Skeletal muscle tissue (tissue), 4 donors: ENCODE data around the gene B3GNT5. TPM values are rescaled to one million over a fixed set of nuclear protein-coding genes. Genes with fewer than 3 reads are reported as not detected.

ENCODE experiments used
- H3K27ac ChIP-seq: one replicate; pipeline ENCODE4 v1.7.0; 2013; ENCODE audit warnings: mild to moderate bottlenecking, low read depth, low read length, inconsistent platforms
- H3K27me3 ChIP-seq, 3 donors: one replicate each; pipeline ENCODE4 v1.7.0; 2013; ENCODE audit warnings: low read length in 3 of 3; ENCODE audit not compliant: control insufficient read depth in 3 of 3, insufficient read depth in 3 of 3
- H3K36me3 ChIP-seq, 3 donors: one replicate each; pipeline ENCODE4 v1.7.0; 2013; ENCODE audit warnings: low read length in 3 of 3; ENCODE audit not compliant: control insufficient read depth in 3 of 3, insufficient read depth in 3 of 3
- H3K4me1 ChIP-seq, 3 donors: one replicate each; pipeline ENCODE4 v1.7.0; 2013; ENCODE audit warnings: low read length in 3 of 3, mild to moderate bottlenecking in 3 of 3; ENCODE audit not compliant: control insufficient read depth in 3 of 3, insufficient read depth in 3 of 3
- H3K4me3 ChIP-seq, 3 donors: one replicate each; pipeline ENCODE4 v1.7.0; 2013; ENCODE audit warnings: low read length in 3 of 3
- H3K9ac ChIP-seq, 3 donors: one replicate each; pipeline ENCODE4 v1.7.0; 2013; ENCODE audit warnings: low read length in 3 of 3, mild to moderate bottlenecking in 3 of 3, moderate library complexity in 2 of 3, low read depth in 1 of 3
- H3K9me3 ChIP-seq, 3 donors: one replicate each; pipeline ENCODE4 v1.7.0; 2013; ENCODE audit warnings: low read length in 3 of 3; ENCODE audit not compliant: control insufficient read depth in 3 of 3
- total RNA-seq: library from RNA; depleted of rRNA; stranded (reverse); fragments of >200 nt; gene quantifications from one replicate; pipeline ENCODE4 v1.2.3, GENCODE V29; 2014
- donor health status: Osteomylitis.

Gene B3GNT5
- total RNA-seq, 1 donor from 2014 or later: 4.2 TPM

DNA sequence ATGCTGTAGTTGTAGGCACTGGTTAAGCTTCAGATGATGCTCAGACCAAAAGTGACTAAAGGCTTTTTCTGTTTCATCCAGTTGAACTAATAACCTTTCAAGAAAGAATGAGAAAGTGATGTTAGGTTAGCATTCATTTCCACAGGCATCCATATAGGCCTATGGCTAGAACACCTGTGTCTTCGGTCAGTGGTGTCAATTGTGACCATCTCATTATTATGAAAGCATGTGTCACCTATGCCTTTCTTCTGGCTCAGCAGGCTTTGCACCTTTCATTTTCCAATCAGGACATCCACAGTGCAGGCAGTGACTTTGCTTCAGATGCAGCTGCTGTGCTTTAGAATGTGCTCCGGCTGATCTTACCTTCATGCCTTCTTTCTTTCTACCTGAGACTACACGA is 57.9 kb downstream of the B3GNT5 start:
- Histone ChIP-seq H3K9me3 (no peaks in the 10 kb centered on the region), H3K4me3 (no peak overlapping the region), H3K36me3 (no peaks in the 10 kb centered on the region), H3K27ac (no peak overlapping the region), H3K27me3 (no peaks in the 10 kb centered on the region), H3K4me1 (peaks cover 19 to 26% (median 24%) of the 10 kb centered on the region in 3 donors), H3K9ac (no peak overlapping the region)

DNA sequence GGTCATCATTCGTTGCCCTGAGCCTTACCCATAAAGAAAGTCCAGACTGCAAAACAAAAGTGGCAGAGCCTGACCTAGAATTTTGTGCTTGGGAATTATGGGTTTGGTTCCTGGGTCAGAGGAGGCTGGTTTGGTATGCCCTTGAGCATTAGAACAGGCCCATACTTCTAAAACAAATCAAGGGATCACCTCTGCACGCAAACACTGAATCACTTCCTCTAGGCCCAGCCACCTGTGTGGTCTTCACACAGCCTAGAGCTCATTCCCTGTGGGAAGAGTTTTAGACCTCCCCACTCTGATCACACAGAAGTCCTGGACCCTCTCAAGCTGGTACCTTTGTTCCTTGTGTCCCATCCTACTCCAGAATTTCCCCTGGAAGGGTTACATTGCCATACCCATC is 59.4 kb downstream of the B3GNT5 start:
- no peak overlapping the region for H3K9ac ChIP-seq
- H3K27ac ChIP-seq: no peak overlapping the region
- H3K27me3 ChIP-seq: no peaks in the 10 kb centered on the region
- no peaks in the 10 kb centered on the region for H3K36me3 ChIP-seq
- no peak overlapping the region for H3K4me3 ChIP-seq
- no peaks in the 10 kb centered on the region for H3K9me3 ChIP-seq
- peaks cover 9 to 15% (median 14%) of the 10 kb centered on the region in 3 donors for H3K4me1 ChIP-seq

DNA sequence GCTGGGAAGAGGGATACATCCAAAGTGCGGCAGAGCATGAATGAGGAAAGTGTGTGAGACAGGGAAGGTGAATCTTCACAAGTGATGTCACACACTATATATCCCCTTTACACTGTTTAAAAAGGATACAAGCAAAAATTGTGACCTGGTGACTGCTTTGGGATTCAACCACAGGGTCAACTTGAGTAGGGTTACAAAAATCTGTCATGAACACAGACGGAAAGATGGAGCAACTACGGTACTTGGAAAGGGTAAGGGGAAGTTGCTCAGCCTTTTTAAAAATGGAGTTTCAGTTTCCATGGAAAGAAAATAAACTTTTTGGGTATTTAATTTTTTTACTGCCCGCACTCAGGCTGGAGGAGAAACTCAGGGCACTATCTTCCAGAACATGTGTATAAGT is 60.3 kb downstream of the B3GNT5 start:
- H3K4me3 ChIP-seq: no peak overlapping the region
- H3K9ac ChIP-seq: no peak overlapping the region
- H3K9me3 ChIP-seq: no peaks in the 10 kb centered on the region
- H3K36me3 ChIP-seq: no peaks in the 10 kb centered on the region
- H3K27me3 ChIP-seq: no peaks in the 10 kb centered on the region
- H3K27ac ChIP-seq: no peak overlapping the region
- peaks cover 8 to 12% (median 11%) of the 10 kb centered on the region in 3 donors for H3K4me1 ChIP-seq

DNA sequence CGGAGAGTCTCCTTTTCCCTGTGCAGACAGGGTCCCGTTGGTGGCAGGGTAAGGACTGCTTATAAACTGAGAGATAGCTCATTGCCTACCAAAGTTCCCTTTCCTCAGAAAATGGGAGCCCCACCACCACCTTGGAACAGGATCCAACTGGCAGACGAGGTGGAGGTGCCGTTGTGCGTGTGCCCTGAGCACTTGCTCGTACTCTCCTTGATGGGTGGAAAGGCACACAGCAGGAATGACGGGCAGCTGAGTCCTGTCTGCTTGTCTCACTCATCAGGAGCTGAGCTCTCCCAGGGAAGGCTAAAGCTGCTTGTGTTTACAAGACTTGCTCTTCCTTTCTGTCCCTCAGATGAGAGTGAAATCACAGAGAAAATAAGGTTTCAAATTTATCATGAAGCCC is 60.7 kb downstream of the B3GNT5 start:
- Histone ChIP-seq H3K9me3 (no peaks in the 10 kb centered on the region), H3K4me3 (no peak overlapping the region)

DNA sequence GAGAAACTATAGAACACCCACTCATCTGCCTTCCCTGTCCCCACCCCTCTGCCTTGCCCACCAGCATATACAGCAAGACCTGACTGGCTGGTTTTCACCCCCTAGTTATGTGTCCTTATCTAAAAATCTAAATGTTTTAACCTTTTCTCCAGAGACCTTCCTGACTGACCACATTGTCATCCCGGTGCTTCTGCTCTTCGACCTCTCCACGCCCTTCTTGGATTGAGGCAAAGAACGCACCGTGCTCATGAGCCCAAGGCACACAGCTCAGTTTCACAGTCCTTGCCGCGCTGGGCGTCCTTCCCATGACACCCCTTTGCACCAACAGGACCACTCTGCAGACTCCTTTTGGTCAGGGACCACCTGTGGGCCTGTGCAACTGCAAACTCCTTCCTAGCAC is 62.7 kb downstream of the B3GNT5 start:
- no peak overlapping the region for H3K4me3 ChIP-seq
- H3K4me1 ChIP-seq: no peaks in the 10 kb centered on the region
- H3K27ac ChIP-seq: no peak overlapping the region
- no peaks in the 10 kb centered on the region for H3K36me3 ChIP-seq
- H3K9ac ChIP-seq: no peak overlapping the region
- H3K9me3 ChIP-seq: no peaks in the 10 kb centered on the region
- H3K27me3 ChIP-seq: no peaks in the 10 kb centered on the region

More for the DNA sequence above, 60.7 kb downstream of the B3GNT5 start:
- Histone ChIP-seq H3K27ac (no peak overlapping the region), H3K9ac (no peak overlapping the region), H3K4me1 (peaks cover 4 to 10% (median 8%) of the 10 kb centered on the region in 3 donors), H3K36me3 (no peaks in the 10 kb centered on the region), H3K27me3 (no peaks in the 10 kb centered on the region)

DNA sequence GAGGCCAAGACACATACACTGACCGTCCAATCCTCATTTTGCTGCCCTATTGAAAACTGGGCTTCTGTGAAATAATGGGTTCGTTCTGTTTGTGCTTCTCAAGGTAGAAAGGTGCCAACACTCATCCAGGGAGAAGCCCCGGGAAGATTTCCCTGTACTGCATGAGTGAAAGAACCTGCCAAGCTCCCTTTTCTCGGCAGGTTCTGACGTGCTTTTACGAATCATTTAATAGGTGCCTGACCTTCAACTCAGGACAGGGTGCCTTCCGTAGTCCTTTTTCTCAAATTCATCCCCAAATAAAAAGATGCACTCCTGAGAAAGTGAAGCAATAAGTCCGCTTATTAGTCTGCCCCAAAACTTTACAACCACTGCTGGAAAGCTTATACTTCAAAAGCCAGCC is 64.2 kb downstream of the B3GNT5 start:
- Histone ChIP-seq H3K4me1 (no peaks in the 10 kb centered on the region), H3K36me3 (no peaks in the 10 kb centered on the region), H3K4me3 (no peak overlapping the region), H3K9me3 (no peaks in the 10 kb centered on the region), H3K27ac (no peak overlapping the region), H3K27me3 (no peaks in the 10 kb centered on the region), H3K9ac (no peak overlapping the region)

DNA sequence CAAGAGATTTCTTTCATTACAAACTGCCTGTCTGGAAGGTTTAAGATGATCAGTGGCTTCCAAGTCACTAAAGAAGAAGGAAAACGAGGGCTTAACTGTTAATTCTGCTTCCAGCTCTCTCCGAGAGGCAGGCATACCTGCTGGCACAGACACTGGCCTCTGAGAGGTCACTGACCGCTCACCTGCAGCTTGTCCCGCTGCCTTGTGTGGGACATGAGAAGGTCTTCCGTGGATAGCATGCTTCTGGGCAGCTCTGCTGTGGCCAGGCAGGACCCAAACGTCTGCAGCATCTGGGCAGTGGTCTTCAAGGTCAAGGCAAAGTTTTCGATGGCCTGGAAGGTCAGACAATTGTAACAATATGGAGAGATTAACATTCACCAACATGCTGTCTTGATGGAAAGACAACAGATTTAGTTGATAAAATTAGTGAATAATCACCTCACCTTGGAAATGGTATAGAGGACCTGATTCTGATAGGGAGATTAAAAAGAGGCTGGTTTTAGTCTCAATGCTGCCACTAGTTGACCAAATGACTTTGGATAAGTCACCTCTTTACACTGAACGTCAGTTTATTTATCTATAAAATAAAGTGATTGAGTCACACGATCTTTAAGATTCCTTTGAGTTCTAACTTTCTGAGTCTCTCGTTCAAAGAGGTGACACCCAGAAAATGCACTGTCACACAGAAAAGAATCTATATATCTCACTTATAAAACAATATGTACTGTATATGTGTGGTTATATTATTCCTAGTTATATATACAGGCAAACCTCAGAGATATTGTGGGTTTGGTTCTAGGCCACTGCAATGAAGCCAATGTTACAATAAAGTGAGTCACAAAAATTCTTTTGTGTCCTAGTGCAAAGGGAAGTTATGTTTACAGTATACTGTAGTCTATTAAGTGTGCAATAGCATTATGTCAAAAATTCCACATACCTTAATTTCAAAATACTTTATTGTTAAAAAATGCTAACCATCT is 65.1 kb downstream of the B3GNT5 start:
- Histone ChIP-seq H3K4me1 (no peaks in the 10 kb centered on the region), H3K27ac (no peak overlapping the region), H3K9ac (no peak overlapping the region), H3K36me3 (no peaks in the 10 kb centered on the region), H3K4me3 (no peak overlapping the region), H3K9me3 (no peaks in the 10 kb centered on the region), H3K27me3 (no peaks in the 10 kb centered on the region)

DNA sequence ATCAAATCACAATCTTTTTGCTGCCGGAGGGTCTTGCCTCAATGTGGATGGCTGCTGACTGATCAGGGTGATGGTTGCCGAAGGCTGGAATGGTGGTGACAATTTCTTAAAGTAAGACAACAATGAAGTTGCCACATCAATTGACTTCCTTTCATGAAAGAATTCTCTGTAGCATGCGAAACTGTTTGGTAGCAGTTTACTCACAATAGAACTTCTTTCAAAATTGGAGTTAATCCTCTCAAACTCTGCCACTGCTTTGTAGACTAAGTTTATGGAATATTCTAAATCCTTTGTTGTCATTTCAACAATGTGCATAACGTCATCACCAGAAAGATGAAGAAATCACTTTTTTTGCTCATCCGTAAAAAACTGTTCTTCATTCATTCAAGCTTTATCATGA is 65.8 kb downstream of the B3GNT5 start:
- no peaks in the 10 kb centered on the region for H3K9me3 ChIP-seq
- H3K9ac ChIP-seq: no peak overlapping the region
- H3K4me1 ChIP-seq: no peaks in the 10 kb centered on the region
- no peak overlapping the region for H3K27ac ChIP-seq
- H3K4me3 ChIP-seq: no peak overlapping the region
- no peaks in the 10 kb centered on the region for H3K27me3 ChIP-seq
- H3K36me3 ChIP-seq: no peaks in the 10 kb centered on the region

DNA sequence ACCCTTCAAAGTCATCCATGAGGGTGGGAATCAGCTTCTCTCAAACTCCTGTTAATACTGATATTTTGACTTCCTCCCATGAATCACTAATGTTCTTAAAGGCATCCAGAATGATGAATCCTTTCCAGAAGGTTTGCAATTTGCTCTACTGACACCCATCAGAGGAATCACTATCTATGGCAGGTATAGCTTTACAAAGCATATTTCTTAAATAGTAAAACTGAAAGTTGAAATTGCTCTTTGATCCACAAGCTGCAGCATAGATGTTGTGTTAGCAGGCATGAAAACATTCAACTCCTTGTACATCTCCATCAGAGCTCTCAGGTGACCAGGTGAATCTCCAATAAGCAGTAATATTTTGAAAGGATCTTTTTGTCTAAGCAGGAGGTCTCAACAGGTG is 66.3 kb downstream of the B3GNT5 start:
- Histone ChIP-seq H3K9me3 (no peaks in the 10 kb centered on the region), H3K4me1 (no peaks in the 10 kb centered on the region), H3K27me3 (no peaks in the 10 kb centered on the region), H3K36me3 (no peaks in the 10 kb centered on the region), H3K4me3 (no peak overlapping the region), H3K27ac (no peak overlapping the region), H3K9ac (no peak overlapping the region)
